HG02973 (cell line): ENCODE measurements around the gene BMAL1.

Source experiments
- ATAC-seq: cut with Tn5 transposase; IDR thresholded peaks from one replicate; pipeline ENCODE4 v1.9.1; 2021; ENCODE audit warnings: moderate library complexity; ENCODE audit not compliant: unreplicated experiment

BMAL1 gene

GRCh38 chr11:13314676-13315394 is 37.2 kb downstream of the BMAL1 start:
- ATAC-seq = no peak

GRCh38 chr11:13315517-13316432 is 38.2 kb downstream of the BMAL1 start:
- ATAC-seq = no peak

GRCh38 chr11:13316528-13316961 is 39.0 kb downstream of the BMAL1 start:
- ATAC-seq = no peak

GRCh38 chr11:13317293-13318080 is 39.9 kb downstream of the BMAL1 start:
- no peak for ATAC-seq

GRCh38 chr11:13318498-13319295 is 41.1 kb downstream of the BMAL1 start:
- peak; percentile 81 for ATAC-seq

- no peak for ATAC-seq
Measured at GRCh38 chr11:13320688-13321087, 43.1 kb downstream of the BMAL1 start.

GRCh38 chr11:13321431-13321830 is 43.8 kb downstream of the BMAL1 start:
- ATAC-seq = no peak

GRCh38 chr11:13324141-13324540 is 46.6 kb downstream of the BMAL1 start:
- no peak for ATAC-seq

- ATAC-seq = no peak
Measured at GRCh38 chr11:13324709-13325108, 47.1 kb downstream of the BMAL1 start.

GRCh38 chr11:13327421-13327820 is 49.8 kb downstream of the BMAL1 start:
- no peak for ATAC-seq

- ATAC-seq = no peak
Measured at GRCh38 chr11:13328286-13328685, 50.7 kb downstream of the BMAL1 start.

GRCh38 chr11:13329670-13330356 is 52.2 kb downstream of the BMAL1 start:
- no peak for ATAC-seq

- no peak for ATAC-seq
Measured at GRCh38 chr11:13332124-13332523, 54.5 kb downstream of the BMAL1 start.

- peak; percentile 47 for ATAC-seq
Measured at GRCh38 chr11:13333456-13333957, 55.9 kb downstream of the BMAL1 start.

GRCh38 chr11:13334034-13334786 is 56.6 kb downstream of the BMAL1 start:
- ATAC-seq = no peak

GRCh38 chr11:13335319-13335718 is 57.7 kb downstream of the BMAL1 start:
- ATAC-seq = peak; percentile 39

GRCh38 chr11:13336246-13336878 is 58.8 kb downstream of the BMAL1 start:
- ATAC-seq = no peak

- no peak for ATAC-seq
Measured at GRCh38 chr11:13338019-13338426, 60.4 kb downstream of the BMAL1 start.
